H1 (cell line): ENCODE measurements around the gene TM9SF1. TPM values are rescaled to one million over a fixed set of nuclear protein-coding genes. Genes with fewer than 3 reads are reported as not detected.

Experiments
- BCL11A ChIP-seq, 2 experiments: IDR thresholded peaks; one replicate each; pipeline ENCODE4 v1.6.1; 2011; ENCODE audit warnings: low read depth in 2 of 2, low read length in 2 of 2, mild to moderate bottlenecking in 2 of 2
- CBX5 ChIP-seq: fragments of 300-800, 300-1000 bp; sonication (generic); IDR thresholded peaks from 2 replicates; pipeline ENCODE4 v1.7.1; 2016; ENCODE audit warnings: antibody characterized with exemption, low read length, low read depth
- CEBPB ChIP-seq: IDR thresholded peaks from 2 replicates; pipeline ENCODE4 v1.6.1; 2012; ENCODE audit warnings: low read depth, low read length
- EP300 ChIP-seq, 2 experiments: IDR thresholded peaks; 1 replicate in 1 of 2; 2 replicates in 1 of 2; pipeline ENCODE4 v1.6.1; 2011 to 2012; ENCODE audit warnings: low read depth in 2 of 2, low read length in 2 of 2, mild to moderate bottlenecking in 2 of 2, borderline replicate concordance in 1 of 2, inconsistent platforms in 1 of 2, moderate library complexity in 1 of 2
- EZH2 ChIP-seq: fragments of 200-600 bp; sonication (generic); IDR thresholded peaks from 2 replicates; pipeline ENCODE4 v1.7.1; 2012; ENCODE audit warnings: low read depth, mild to moderate bottlenecking, moderate library complexity, low read length, inconsistent platforms; ENCODE audit not compliant: severe bottlenecking
- FOSL1 ChIP-seq: IDR thresholded peaks from 2 replicates; pipeline ENCODE4 v1.6.1; 2011; ENCODE audit warnings: mild to moderate bottlenecking, low read depth, low read length, moderate library complexity; ENCODE audit not compliant: insufficient read depth
- GABPA ChIP-seq: IDR thresholded peaks from 2 replicates; pipeline ENCODE4 v1.6.1; 2011; ENCODE audit warnings: mild to moderate bottlenecking, low read length, moderate library complexity, borderline replicate concordance; ENCODE audit not compliant: insufficient read depth
- GTF2F1 ChIP-seq: IDR thresholded peaks from 2 replicates; pipeline ENCODE4 v1.6.1; 2012; ENCODE audit warnings: low read depth, low read length, improper control_type of control experiment, borderline replicate concordance
- KDM5A ChIP-seq: fragments of 200-600 bp; IDR thresholded peaks from 2 replicates; pipeline ENCODE4 v1.7.1; 2012; ENCODE audit warnings: mild to moderate bottlenecking, low read length, inconsistent platforms, mixed read lengths
- NRF1 ChIP-seq: IDR thresholded peaks from 2 replicates; pipeline ENCODE4 v1.6.1; 2011; ENCODE audit warnings: mild to moderate bottlenecking, low read depth, low read length, improper control_type of control experiment
- RXRA ChIP-seq: IDR thresholded peaks from 2 replicates; pipeline ENCODE4 v1.6.1; 2011; ENCODE audit warnings: low read depth, mild to moderate bottlenecking, low read length, moderate library complexity; ENCODE audit not compliant: insufficient read depth
- SAP30 ChIP-seq: fragments of 300-600 bp; sonication (generic); IDR thresholded peaks from 2 replicates; pipeline ENCODE4 v1.7.1; 2012; ENCODE audit warnings: low read length, moderate library complexity, mild to moderate bottlenecking, inconsistent platforms; ENCODE audit not compliant: insufficient read depth, insufficient replicate concordance
- SIN3A ChIP-seq, 2 experiments: IDR thresholded peaks in 1 of 2; conservative IDR thresholded peaks in 1 of 2; 2 replicates each; pipeline ENCODE4 v1.6.1; 2011 to 2012; ENCODE audit warnings: low read length in 2 of 2, improper control_type of control experiment in 1 of 2, low read depth in 1 of 2, mild to moderate bottlenecking in 1 of 2
- YY1 ChIP-seq: IDR thresholded peaks from 2 replicates; pipeline ENCODE4 v1.6.1; 2011; ENCODE audit warnings: low read depth, mild to moderate bottlenecking, low read length
- polyA plus RNA-seq, 7 experiments: library from polyadenylated mRNA; depleted of rRNA in 3 of 7; stranded (reverse) in 5 of 7; unstranded in 2 of 7; fragments of >200 nt in 5 of 7; fragments of 200-250 nt in 2 of 7; gene quantifications; 1 replicate in 5 of 7; 2 replicates in 1 of 7; 4 replicates in 1 of 7; pipeline versions ENCODE4 v1.2.1 to v1.2.3, GENCODE V29; 2011 to 2013; ENCODE audit warnings: missing spikeins in 2 of 7, mixed read lengths in 2 of 7
- total RNA-seq: library from RNA; stranded (reverse); fragmentation: NEBNext Ultra II Directional; extraction: Animal tissue kit (Norgen Biotek cat#: 25700); gene quantifications from 2 replicates; pipeline ENCODE4 v1.2.1, GENCODE V29; 2021
- TF ChIP-seq, protein P1 (sequence below), 3 experiments: IDR thresholded peaks; 1 replicate in 2 of 3; 2 replicates in 1 of 3; pipeline versions ENCODE4 v1.5.1 to v1.6.1; 2011; ENCODE audit warnings: low read length in 3 of 3, mild to moderate bottlenecking in 3 of 3, inconsistent platforms in 2 of 3, low read depth in 1 of 3, moderate library complexity in 1 of 3; ENCODE audit not compliant: insufficient read depth in 1 of 3; ENCODE audit errors: control extremely low read depth in 1 of 3
- TF ChIP-seq, protein P2 (sequence below): IDR thresholded peaks from 2 replicates; pipeline ENCODE4 v1.6.1; 2012; ENCODE audit warnings: inconsistent platforms
- TF ChIP-seq, protein P3 (sequence below): IDR thresholded peaks from 2 replicates; pipeline ENCODE4 v1.6.1; 2011; ENCODE audit warnings: low read depth, mild to moderate bottlenecking, low read length; ENCODE audit not compliant: insufficient read depth

The TM9SF1 gene
- total and polyA plus RNA-seq, 2 of the 8 experiments (the other 6 are each of a cell fraction or from before 2014, with no cell fraction given): 22.2 to 29.2 TPM

DNA sequence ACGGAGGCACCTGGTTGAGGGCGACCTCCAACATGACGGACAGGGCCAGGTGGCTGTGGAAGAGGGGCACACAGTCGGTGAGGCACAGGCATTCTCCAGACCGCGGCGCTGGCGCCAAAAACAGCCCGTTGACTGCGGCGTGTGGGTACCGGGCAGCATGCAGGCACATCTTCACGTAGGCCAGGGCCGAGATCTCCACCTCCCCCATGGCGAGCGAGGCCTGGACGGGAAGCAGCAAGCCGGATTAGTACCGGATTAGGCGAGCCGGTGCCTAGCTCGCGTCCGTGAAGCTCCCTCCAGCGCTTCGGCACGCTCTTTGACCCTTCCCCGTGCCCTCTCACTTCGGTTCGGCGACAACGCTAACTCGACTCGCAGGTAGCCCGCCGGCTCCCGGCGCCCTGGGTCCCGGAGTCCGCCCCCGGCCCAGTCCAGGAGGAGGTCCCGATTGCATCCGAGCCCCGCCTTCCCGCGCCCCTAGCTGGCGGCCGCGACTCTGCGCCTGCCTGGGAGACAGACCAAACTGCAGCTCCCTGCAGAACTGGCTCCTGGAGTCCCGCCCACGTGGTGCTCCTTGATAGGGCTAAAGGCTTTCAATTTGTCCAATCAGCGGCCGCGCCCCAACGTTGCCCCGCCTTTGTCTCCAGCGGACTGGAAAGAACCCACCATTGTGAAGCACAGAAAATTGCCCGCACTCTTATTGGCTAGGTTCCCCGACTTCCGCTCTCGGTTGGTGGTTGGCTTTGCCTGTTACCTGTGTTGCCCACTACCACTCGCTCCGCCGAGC lies 54.0 kb downstream of the TM9SF1 start, which contains the start of gene EMC9 (continued):
- TF ChIP-seq RXRA: no peak
- TF ChIP-seq BCL11A (IDR thresholded peaks at IDR 0.05; ENCODE audit: low read depth in 2 of 2, low read length in 2 of 2): no peak
- peak; percentile 96 for TF ChIP-seq SAP30
- 0 out of 2 replicates have a peak, but pooled peaks have one; percentile 24 for TF ChIP-seq CEBPB
- TF ChIP-seq YY1: no peak
- peak in 1 of 2 experiments; percentile 75; a peak in 1 of 4 replicates for TF ChIP-seq SIN3A (conservative IDR thresholded peaks at IDR 0.05 in 1 of 2, IDR thresholded peaks at IDR 0.05 in 1 of 2; ENCODE audit: low read depth in 1 of 2, low read length in 2 of 2)
- TF ChIP-seq CBX5: no peak
- TF ChIP-seq EZH2: no peak
- no peak for TF ChIP-seq GABPA
- no peak for TF ChIP-seq KDM5A
- no peak for TF ChIP-seq EP300 (IDR thresholded peaks at IDR 0.05; ENCODE audit: borderline replicate concordance in 1 of 2, low read depth in 2 of 2, low read length in 2 of 2)
- TF ChIP-seq NRF1: peak; percentile 36; the same call in 1 of the 2 replicates
- TF ChIP-seq FOSL1: no peak
- TF ChIP-seq, protein P1, sequence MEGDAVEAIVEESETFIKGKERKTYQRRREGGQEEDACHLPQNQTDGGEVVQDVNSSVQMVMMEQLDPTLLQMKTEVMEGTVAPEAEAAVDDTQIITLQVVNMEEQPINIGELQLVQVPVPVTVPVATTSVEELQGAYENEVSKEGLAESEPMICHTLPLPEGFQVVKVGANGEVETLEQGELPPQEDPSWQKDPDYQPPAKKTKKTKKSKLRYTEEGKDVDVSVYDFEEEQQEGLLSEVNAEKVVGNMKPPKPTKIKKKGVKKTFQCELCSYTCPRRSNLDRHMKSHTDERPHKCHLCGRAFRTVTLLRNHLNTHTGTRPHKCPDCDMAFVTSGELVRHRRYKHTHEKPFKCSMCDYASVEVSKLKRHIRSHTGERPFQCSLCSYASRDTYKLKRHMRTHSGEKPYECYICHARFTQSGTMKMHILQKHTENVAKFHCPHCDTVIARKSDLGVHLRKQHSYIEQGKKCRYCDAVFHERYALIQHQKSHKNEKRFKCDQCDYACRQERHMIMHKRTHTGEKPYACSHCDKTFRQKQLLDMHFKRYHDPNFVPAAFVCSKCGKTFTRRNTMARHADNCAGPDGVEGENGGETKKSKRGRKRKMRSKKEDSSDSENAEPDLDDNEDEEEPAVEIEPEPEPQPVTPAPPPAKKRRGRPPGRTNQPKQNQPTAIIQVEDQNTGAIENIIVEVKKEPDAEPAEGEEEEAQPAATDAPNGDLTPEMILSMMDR (IDR thresholded peaks at IDR 0.05; ENCODE audit: control extremely low read depth in 1 of 3, insufficient read depth in 1 of 3, low read depth in 1 of 3, low read length in 3 of 3): peak; percentile 23 to 48 (median 26); a peak in 3 of 4 replicates
- TF ChIP-seq, protein P2, sequence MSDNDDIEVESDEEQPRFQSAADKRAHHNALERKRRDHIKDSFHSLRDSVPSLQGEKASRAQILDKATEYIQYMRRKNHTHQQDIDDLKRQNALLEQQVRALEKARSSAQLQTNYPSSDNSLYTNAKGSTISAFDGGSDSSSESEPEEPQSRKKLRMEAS: peak; percentile 52
- 0 out of 2 replicates have a peak, but pooled peaks have one; percentile 42 for TF ChIP-seq GTF2F1
- TF ChIP-seq, protein P3, sequence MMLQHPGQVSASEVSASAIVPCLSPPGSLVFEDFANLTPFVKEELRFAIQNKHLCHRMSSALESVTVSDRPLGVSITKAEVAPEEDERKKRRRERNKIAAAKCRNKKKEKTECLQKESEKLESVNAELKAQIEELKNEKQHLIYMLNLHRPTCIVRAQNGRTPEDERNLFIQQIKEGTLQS: no peak
